H1 (cell line): ENCODE data around the gene UBTD1. TPM values are rescaled to one million over a fixed set of nuclear protein-coding genes. Genes with fewer than 3 reads are reported as not detected.

Experiments used
- CTCF ChIA-PET: fragments of 300-600 bp; sonication (Branson Sonifier 250); formaldehyde crosslinking; loops from one replicate; lab custom pipeline; 2021; ENCODE audit not compliant: partially characterized antibody; lab: Charles Lee
- POLR2A ChIA-PET: fragments of 300-600 bp; sonication (Branson Sonifier 250); formaldehyde crosslinking; loops from one replicate; lab custom pipeline; 2021; ENCODE audit warnings: inconsistent platforms; ENCODE audit not compliant: partially characterized antibody; lab: Charles Lee
- DNase-seq, 2 experiments: peaks; one replicate each; pipeline versions ENCODE4 v3.0.0 to v3.0.0-alpha.2; 2010 to 2022; ENCODE audit warnings: low spot score in 2 of 2, low read depth in 1 of 2, mixed read lengths in 1 of 2
- FAIRE-seq: peaks from 2 replicates; lab custom pipeline; 2011; peaks lifted over from hg19 to GRCh38; lab: Jason Lieb, UNC
- H2AFZ ChIP-seq: 2 replicates; pipeline ENCODE4 v1.8.1; 2012; ENCODE audit warnings: low read length, inconsistent platforms
- H2AK5ac ChIP-seq: 2 replicates; pipeline ENCODE4 v1.6.1; 2013; ENCODE audit warnings: low read depth, low read length
- H2BK120ac ChIP-seq: replicated peaks from 2 replicates; pipeline ENCODE3; 2013; ENCODE audit warnings: low read depth, low read length, inconsistent platforms
- H2BK12ac ChIP-seq: 2 replicates; pipeline ENCODE4 v1.6.1; 2013; ENCODE audit warnings: low read depth, low read length
- H2BK15ac ChIP-seq: 2 replicates; pipeline ENCODE4 v1.6.1; 2013; ENCODE audit warnings: low read length
- H2BK20ac ChIP-seq: 2 replicates; pipeline ENCODE4 v1.6.1; 2013; ENCODE audit warnings: low read length
- H2BK5ac ChIP-seq: 2 replicates; pipeline ENCODE4 v1.6.1; 2013; ENCODE audit warnings: low read depth, low read length
- H3K14ac ChIP-seq: 2 replicates; pipeline ENCODE4 v1.6.1; 2013; ENCODE audit warnings: inconsistent platforms; ENCODE audit not compliant: insufficient read length
- H3K18ac ChIP-seq: 2 replicates; pipeline ENCODE4 v1.6.1; 2013; ENCODE audit warnings: low read length; ENCODE audit errors: extremely low read depth
- H3K23ac ChIP-seq: 2 replicates; pipeline ENCODE4 v1.6.1; 2013; ENCODE audit warnings: inconsistent platforms; ENCODE audit not compliant: insufficient read length
- H3K23me2 ChIP-seq: 2 replicates; pipeline ENCODE4 v1.6.1; 2013; ENCODE audit warnings: low read depth, low read length
- H3K27ac ChIP-seq: 2 replicates; pipeline ENCODE4 v1.6.1; 2011; ENCODE audit warnings: low read depth, low read length, inconsistent platforms
- H3K27me3 ChIP-seq, 4 experiments: replicated peaks in 1 of 4; 1 replicate in 1 of 4; 2 replicates in 3 of 4; pipeline versions ENCODE4 v1.6.1 to v1.8.1; 2011 to 2013; ENCODE audit warnings: low read length in 3 of 4, mild to moderate bottlenecking in 3 of 4, inconsistent platforms in 2 of 4, mixed read lengths in 2 of 4, moderate library complexity in 1 of 4; ENCODE audit not compliant: control insufficient read depth in 3 of 4, insufficient read depth in 3 of 4; ENCODE audit errors: extremely low read depth in 1 of 4
- H3K36me3 ChIP-seq, 4 experiments: 2 replicates each; pipeline versions ENCODE4 v1.6.1 to v1.8.1; 2011 to 2013; ENCODE audit warnings: mild to moderate bottlenecking in 4 of 4, low read length in 3 of 4, moderate library complexity in 2 of 4, control low read depth in 1 of 4, inconsistent platforms in 1 of 4; ENCODE audit not compliant: insufficient read depth in 4 of 4, control insufficient read depth in 2 of 4
- H3K4ac ChIP-seq: replicated peaks from 2 replicates; pipeline ENCODE3; 2013; ENCODE audit warnings: low read length, low read depth, mixed read lengths, inconsistent platforms; ENCODE audit not compliant: insufficient read length
- H3K4me1 ChIP-seq, 4 experiments: replicated peaks in 1 of 4; 1 replicate in 1 of 4; 2 replicates in 3 of 4; pipeline versions ENCODE4 v1.6.1 to v1.8.1; 2011 to 2013; ENCODE audit warnings: low read length in 3 of 4, inconsistent platforms in 2 of 4, mixed read lengths in 1 of 4; ENCODE audit not compliant: insufficient read depth in 4 of 4, control insufficient read depth in 3 of 4
- H3K4me2 ChIP-seq, 2 experiments: 2 replicates each; pipeline versions ENCODE4 v1.6.1 to v1.8.1; 2011 to 2013; ENCODE audit warnings: low read depth in 2 of 2, low read length in 2 of 2, control low read depth in 1 of 2, inconsistent platforms in 1 of 2, mild to moderate bottlenecking in 1 of 2; ENCODE audit not compliant: insufficient read depth in 1 of 2
- H3K4me3 ChIP-seq, 4 experiments: fragments of 200-600, 300-600 bp in 1 of 4; sonication (generic), shearing (Covaris generic), sonication (Bioruptor Twin) in 1 of 4; 2 replicates each; pipeline versions ENCODE4 v1.5.1 to v1.8.1; 2011 to 2016; ENCODE audit warnings: low read length in 4 of 4, low read depth in 3 of 4, control low read depth in 2 of 4, inconsistent platforms in 2 of 4, mild to moderate bottlenecking in 2 of 4, mixed read lengths in 1 of 4, moderate library complexity in 1 of 4; ENCODE audit not compliant: insufficient read depth in 2 of 4; ENCODE audit errors: extremely low read depth in 1 of 4
- H3K56ac ChIP-seq: replicated peaks from 2 replicates; pipeline ENCODE3; 2013; ENCODE audit warnings: low read depth, mild to moderate bottlenecking, mixed read lengths, low read length, inconsistent platforms; ENCODE audit not compliant: insufficient read length
- H3K79me1 ChIP-seq: 2 replicates; pipeline ENCODE4 v1.6.1; 2013; ENCODE audit warnings: low read depth, low read length, control low read depth
- H3K79me2 ChIP-seq, 2 experiments: 2 replicates each; pipeline versions ENCODE4 v1.6.1 to v1.8.1; 2012 to 2013; ENCODE audit warnings: low read length in 2 of 2, mild to moderate bottlenecking in 2 of 2, inconsistent platforms in 1 of 2; ENCODE audit not compliant: insufficient read depth in 2 of 2, control insufficient read depth in 1 of 2
- H3K9ac ChIP-seq, 4 experiments: replicated peaks in 1 of 4; 1 replicate in 1 of 4; 2 replicates in 3 of 4; pipeline versions ENCODE4 v1.6.1 to v1.8.1; 2011 to 2013; ENCODE audit warnings: low read depth in 3 of 4, low read length in 3 of 4, control low read depth in 2 of 4, mild to moderate bottlenecking in 2 of 4, moderate library complexity in 2 of 4, inconsistent platforms in 1 of 4; ENCODE audit errors: extremely low read depth in 1 of 4
- H3K9me3 ChIP-seq, 2 experiments: 2 replicates each; pipeline versions ENCODE4 v1.6.1 to v1.8.1; 2012 to 2013; ENCODE audit warnings: mild to moderate bottlenecking in 2 of 2, moderate library complexity in 2 of 2, control low read depth in 1 of 2, inconsistent platforms in 1 of 2, low read depth in 1 of 2, low read length in 1 of 2, mixed read lengths in 1 of 2; ENCODE audit not compliant: insufficient read depth in 2 of 2
- H4K20me1 ChIP-seq, 2 experiments: replicated peaks in 1 of 2; 2 replicates each; pipeline versions ENCODE3 to v1.8.1; 2011 to 2013; ENCODE audit warnings: inconsistent platforms in 2 of 2, low read length in 2 of 2, mild to moderate bottlenecking in 1 of 2; ENCODE audit not compliant: insufficient read depth in 2 of 2, control insufficient read depth in 1 of 2
- H4K5ac ChIP-seq: 2 replicates; pipeline ENCODE4 v1.6.1; 2013; ENCODE audit warnings: low read length, low read depth, mixed read lengths, inconsistent platforms; ENCODE audit not compliant: insufficient read length
- H4K8ac ChIP-seq: 2 replicates; pipeline ENCODE4 v1.8.0; 2013; ENCODE audit warnings: mild to moderate bottlenecking, moderate library complexity, low read length, inconsistent platforms; ENCODE audit not compliant: insufficient read depth; ENCODE audit errors: extremely low read depth
- H4K91ac ChIP-seq: replicated peaks from 2 replicates; pipeline ENCODE3; 2013; ENCODE audit warnings: low read length, mixed read lengths, inconsistent platforms; ENCODE audit not compliant: insufficient read length
- BACH1 ChIP-seq: IDR thresholded peaks from 2 replicates; pipeline ENCODE4 v1.6.1; 2012; ENCODE audit warnings: low read length, improper control_type of control experiment
- JUN ChIP-seq: IDR thresholded peaks from 2 replicates; pipeline ENCODE4 v1.6.1; 2011; ENCODE audit warnings: low read depth, mild to moderate bottlenecking, improper control_type of control experiment, low read length
- NANOG ChIP-seq: IDR thresholded peaks from 2 replicates; pipeline ENCODE4 v1.6.1; 2011; ENCODE audit warnings: low read length, low read depth, mild to moderate bottlenecking, inconsistent platforms; ENCODE audit not compliant: insufficient read depth, poor library complexity, severe bottlenecking
- TCF12 ChIP-seq: IDR thresholded peaks from 2 replicates; pipeline ENCODE4 v1.6.1; 2011; ENCODE audit warnings: low read depth, mild to moderate bottlenecking, low read length
- TEAD4 ChIP-seq: IDR thresholded peaks from 2 replicates; pipeline ENCODE4 v1.6.1; 2012; ENCODE audit warnings: low read depth, low read length, inconsistent platforms, mixed read lengths
- WGBS, 2 experiments: shearing (Covaris generic) in 1 of 2; methylation state at CpG; one replicate each; pipeline versions ENCODE4 v1.1.6 to v1.1.7; 2013 to 2015; ENCODE audit warnings: low lambda C conversion rate in 2 of 2, mixed read lengths in 2 of 2, inconsistent platforms in 1 of 2, low coverage in 1 of 2, missing lambda C conversion rate in 1 of 2; ENCODE audit not compliant: insufficient replicate concordance in 2 of 2, insufficient coverage in 1 of 2, insufficient read length in 1 of 2; ENCODE audit errors: extremely low coverage in 1 of 2, missing lambda C conversion rate in 1 of 2; 5-methylcytosine and 5-hydroxymethylcytosine counted together
- polyA plus RNA-seq, 7 experiments: library from polyadenylated mRNA; depleted of rRNA in 3 of 7; stranded (reverse) in 5 of 7; unstranded in 2 of 7; fragments of >200 nt in 5 of 7; fragments of 200-250 nt in 2 of 7; gene quantifications; 1 replicate in 5 of 7; 2 replicates in 1 of 7; 4 replicates in 1 of 7; pipeline versions ENCODE4 v1.2.1 to v1.2.3, GENCODE V29; 2011 to 2013; ENCODE audit warnings: missing spikeins in 2 of 7, mixed read lengths in 2 of 7
- total RNA-seq: library from RNA; stranded (reverse); fragmentation: NEBNext Ultra II Directional; extraction: Animal tissue kit (Norgen Biotek cat#: 25700); gene quantifications from 2 replicates; pipeline ENCODE4 v1.2.1, GENCODE V29; 2021

Gene UBTD1
- total and polyA plus RNA-seq, 2 of the 8 experiments (the other 6 are each of a cell fraction or from before 2014, with no cell fraction given), result 22.3 to 36.2 TPM

DNA sequence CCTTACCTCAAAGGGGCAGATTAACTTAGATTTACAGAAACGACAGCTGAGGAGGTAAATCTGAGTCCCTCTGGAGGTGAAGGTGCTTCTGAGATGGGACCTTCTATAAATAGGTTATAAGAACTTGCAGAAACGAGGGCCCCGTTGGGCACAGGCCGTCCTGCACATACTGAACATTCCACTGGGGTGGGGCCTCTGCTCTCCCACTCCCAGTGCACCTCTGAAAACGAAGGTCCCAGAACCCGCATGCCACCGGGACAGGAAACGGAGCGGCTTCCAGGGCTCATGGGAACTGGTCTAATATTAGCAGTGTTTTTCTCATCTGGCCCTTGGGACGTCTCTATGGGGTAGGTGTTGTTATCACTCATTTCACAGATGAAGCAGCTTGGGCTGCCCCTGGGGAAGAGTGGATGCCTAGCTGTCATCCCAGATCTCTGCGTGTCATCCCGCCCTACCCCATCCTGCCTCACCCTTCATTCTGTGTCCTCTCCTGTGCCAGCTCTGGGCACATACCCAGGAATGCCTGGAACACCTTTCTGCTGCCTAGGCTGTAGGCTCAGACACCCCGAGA, 110.4 kb downstream of the UBTD1 start:
- POLR2A ChIA-PET, result interaction anchor here (0.6 kb wide), 1 partner anchor 120 kb away, joined by 5 read pairs; no protein-coding TSS in a partner anchor
- no peak for DNase-seq

More for the DNA sequence above, 110.4 kb downstream of the UBTD1 start:
- Histone ChIP-seq H3K36me3 (no peaks in the 10 kb centered on the region), H4K91ac (no peak overlapping the region), H3K9ac (no peak overlapping the region), H2AFZ (no peak overlapping the region), H3K23ac (no peak overlapping the region), H2BK15ac (no peak overlapping the region), H2BK12ac (no peak overlapping the region), H3K4me3 (no peak overlapping the region), H3K4me1 (peaks cover 0 to 5% (median 3%) of the 10 kb centered on the region in 4 experiments; a peak in 5 of 7 replicates), H3K79me2 (no peaks in the 10 kb centered on the region), H3K27me3 (no peaks in the 10 kb centered on the region), H3K9me3 (no peaks in the 10 kb centered on the region), H4K20me1 (no peaks in the 10 kb centered on the region), H2BK120ac (no peak overlapping the region), H3K18ac (no peak overlapping the region), H4K8ac (peak overlapping the region; percentile 86; the same call in 1 of the 2 replicates), H3K79me1 (no peaks in the 10 kb centered on the region), H2BK5ac (no peak overlapping the region), H3K56ac (no peak overlapping the region), H3K4me2 (no peak overlapping the region), H3K4ac (no peak overlapping the region), H3K27ac (no peak overlapping the region), H3K23me2 (no peaks in the 10 kb centered on the region), H4K5ac (no peak overlapping the region), H2AK5ac (0 out of 2 replicates have a peak overlapping the region, but pooled peaks have one; percentile 1), H3K14ac (no peak overlapping the region), H2BK20ac (no peak overlapping the region)
- TF ChIP-seq TCF12 (no peak), BACH1 (no peak), JUN (no peak), NANOG (no peak), TEAD4 (no peak)
- no peak for FAIRE-seq
- CTCF ChIA-PET, result interaction anchor here (0.6 to 12.2 kb wide), 15 partner anchors 8 to 202 kb away, joined by 3 to 152 read pairs (median 4); partner anchors contain the start of genes ANKRD2 and C10orf62
- WGBS, 2 experiments, result 93% methylated on average over 13 of the region's 13 CpGs; no CpG with 5 or more reads in 1 of the 2 experiments
